Glomerular endothelial cell (primary cell): ENCODE measurements around the gene IGF1R. TPM values are rescaled to one million over a fixed set of nuclear protein-coding genes. Genes with fewer than 3 reads are reported as not detected.

Experiments used
- DNase-seq: peaks from one replicate; pipeline ENCODE4 v3.0.0-alpha.2; 2011; ENCODE audit warnings: low read depth, low spot score; ENCODE audit errors: extremely low read depth
- total RNA-seq: library from RNA; depleted of rRNA; stranded (reverse); fragments of >200 nt; gene quantifications from 2 replicates; pipeline ENCODE4 v1.2.3, GENCODE V29; 2015

IGF1R gene
- total RNA-seq, 1 donor from 2014 or later = 57.9 TPM

DNA sequence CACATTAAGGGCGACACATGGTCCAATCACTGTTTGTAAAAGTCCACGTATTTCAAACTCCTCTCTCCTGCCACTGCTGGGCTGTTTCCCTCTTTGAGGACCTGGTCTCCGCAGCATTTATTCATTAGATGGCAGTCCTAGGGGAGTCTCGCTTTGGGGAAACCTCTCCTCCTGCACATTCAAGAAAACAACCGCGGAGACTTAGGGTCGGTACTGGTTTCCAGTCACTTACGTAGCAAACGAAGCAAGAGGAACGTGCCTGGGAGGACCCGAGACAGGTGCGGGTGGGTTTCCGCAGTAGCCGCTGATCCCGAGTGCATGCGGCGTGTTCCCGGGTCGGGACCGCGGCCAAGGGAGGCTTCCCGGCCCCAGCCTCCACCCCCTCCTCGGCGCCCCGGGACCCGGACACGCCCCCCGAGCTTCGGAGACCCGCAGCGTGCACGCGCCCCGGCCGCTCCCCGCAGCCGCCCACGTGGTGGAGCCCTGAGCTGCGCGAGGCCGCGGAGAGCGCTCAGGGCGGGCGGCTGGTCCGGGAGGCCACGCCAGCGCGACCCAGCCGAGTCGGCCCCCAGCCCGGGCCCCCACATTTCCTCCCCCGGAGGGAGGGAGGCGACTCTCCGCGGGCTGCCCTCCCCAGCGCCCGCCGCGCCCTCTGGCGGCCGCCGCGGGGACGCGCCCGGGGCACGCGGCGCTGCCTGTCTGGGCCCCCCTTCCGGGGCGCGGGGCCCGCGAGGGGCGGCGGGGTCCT is 1.1 kb upstream of the IGF1R start:
- DNase-seq = no peak

DNA sequence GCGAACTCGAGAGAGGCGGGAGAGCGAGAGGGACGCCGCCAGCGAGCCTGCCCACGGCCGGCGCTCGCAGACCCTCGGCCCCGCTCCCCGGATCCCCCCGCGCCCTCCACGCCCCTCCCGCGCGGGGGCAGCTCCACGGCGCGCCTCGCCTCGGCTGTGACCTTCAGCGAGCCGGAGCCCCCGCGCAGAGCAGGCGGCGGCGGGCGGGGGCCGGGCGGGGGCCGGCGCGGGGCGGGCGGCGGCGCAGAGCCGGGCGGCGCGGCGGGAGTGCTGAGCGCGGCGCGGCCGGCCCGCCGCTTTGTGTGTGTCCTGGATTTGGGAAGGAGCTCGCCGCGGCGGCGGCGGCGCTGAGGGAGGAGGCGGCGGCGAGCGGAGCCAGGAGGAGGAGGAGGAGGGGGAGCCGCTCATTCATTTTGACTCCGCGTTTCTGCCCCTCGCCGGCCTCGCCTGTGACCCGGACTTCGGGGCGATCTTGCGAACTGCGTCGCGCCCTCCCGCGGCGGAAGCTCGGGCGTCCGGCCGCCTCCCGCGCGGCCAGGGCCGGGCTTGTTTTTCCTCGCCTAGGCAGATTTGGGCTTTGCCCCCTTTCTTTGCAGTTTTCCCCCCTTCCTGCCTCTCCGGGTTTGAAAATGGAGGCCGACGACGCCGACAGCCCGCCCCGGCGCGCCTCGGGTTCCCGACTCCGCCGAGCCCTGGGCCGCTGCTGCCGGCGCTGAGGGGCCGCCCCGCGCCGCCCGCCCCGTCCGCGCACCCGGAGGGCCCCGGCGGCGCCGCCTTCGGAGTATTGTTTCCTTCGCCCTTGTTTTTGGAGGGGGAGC is 524 bp downstream of the IGF1R start:
- DNase-seq = no peak

GRCh38 chr15:98649472-98650416 is 1.4 kb downstream of the IGF1R start:
- DNase-seq = no peak

- DNase-seq = no peak
Observed at GRCh38 chr15:98650417-98651035, 2.2 kb downstream of the IGF1R start.

DNA sequence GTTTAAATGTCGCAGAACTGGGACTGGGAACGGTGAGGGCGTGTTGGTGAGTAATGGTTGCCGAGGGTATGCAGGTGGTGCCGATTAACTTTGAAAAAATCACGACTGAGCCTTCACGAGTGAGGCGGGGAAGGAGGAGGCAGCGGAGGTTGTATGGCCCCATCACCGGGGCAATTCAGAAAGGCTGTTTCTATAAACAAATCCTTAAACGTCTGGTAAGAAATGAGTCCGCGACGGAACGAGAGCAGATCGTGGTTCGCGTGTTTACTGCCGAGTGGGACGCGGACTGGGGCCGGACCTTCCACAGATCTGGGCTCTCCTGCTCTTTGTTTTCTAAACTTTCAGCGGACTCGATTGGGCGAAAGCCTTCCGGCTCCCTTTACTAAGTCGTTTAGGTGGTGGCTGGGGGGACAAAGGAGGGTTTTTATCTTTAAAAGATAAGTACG is 2.7 kb downstream of the IGF1R start:
- no peak for DNase-seq

- no peak for DNase-seq
Observed at GRCh38 chr15:98651581-98652220, 3.4 kb downstream of the IGF1R start.

DNA sequence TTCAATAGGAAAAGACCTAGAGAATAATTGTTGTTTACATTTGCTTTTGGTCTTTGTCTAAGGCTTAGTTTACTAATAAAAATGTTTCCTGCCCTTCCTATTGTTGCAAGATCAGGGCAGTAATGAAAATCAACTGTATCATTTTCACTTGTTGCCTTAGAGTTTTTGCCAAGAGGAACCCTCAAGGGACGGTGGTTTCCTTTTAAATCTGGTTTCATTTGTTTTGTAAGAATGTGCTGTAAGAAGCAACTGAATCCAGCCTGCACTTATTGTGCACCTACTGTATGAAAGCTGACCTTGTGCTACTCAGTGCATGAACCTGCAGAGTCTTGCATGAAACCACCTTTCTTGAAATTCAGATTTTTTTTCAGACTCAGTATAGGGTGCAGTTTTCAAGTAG is 5.3 kb downstream of the IGF1R start:
- no peak for DNase-seq

GRCh38 chr15:98654790-98655360 is 6.5 kb downstream of the IGF1R start:
- no peak for DNase-seq

DNA sequence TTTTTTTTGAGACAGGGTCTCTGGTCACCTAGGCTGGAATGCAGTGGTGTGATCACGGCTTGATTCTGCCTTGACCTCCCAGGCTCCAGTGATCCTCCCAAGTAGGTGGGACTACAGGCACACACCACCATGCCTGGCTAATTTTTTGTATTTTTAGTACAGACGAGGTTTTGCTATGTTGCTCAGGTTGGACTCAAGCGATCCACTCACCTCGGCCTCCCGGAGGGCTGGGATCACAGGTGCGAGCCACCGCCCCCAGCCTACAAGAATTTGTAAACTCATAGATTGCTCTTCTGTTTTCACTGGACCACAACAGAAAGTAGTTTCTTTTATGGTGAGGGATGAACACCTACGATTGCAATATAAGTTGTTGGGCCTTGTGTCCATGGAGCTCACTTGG is 7.4 kb downstream of the IGF1R start:
- DNase-seq = no peak

DNA sequence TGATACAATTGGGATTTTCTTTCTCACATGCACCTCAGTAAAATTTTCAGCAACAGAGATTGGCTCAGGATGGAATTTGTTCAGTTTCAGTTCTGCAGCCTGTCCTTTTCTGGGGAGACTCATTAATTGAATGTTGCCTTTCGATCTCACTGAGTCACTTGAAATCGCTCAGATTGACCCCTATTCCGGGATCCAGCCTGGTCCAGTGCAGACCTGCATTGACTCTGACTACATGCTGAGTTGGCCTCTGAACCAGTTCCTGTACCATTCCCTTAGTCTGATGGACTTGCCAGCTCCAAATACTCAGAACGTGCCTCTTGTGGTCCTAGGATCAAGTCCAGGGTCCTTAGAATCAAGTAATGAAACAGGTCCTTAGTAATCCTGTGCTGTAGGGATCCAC is 9.4 kb downstream of the IGF1R start:
- no peak for DNase-seq

DNA sequence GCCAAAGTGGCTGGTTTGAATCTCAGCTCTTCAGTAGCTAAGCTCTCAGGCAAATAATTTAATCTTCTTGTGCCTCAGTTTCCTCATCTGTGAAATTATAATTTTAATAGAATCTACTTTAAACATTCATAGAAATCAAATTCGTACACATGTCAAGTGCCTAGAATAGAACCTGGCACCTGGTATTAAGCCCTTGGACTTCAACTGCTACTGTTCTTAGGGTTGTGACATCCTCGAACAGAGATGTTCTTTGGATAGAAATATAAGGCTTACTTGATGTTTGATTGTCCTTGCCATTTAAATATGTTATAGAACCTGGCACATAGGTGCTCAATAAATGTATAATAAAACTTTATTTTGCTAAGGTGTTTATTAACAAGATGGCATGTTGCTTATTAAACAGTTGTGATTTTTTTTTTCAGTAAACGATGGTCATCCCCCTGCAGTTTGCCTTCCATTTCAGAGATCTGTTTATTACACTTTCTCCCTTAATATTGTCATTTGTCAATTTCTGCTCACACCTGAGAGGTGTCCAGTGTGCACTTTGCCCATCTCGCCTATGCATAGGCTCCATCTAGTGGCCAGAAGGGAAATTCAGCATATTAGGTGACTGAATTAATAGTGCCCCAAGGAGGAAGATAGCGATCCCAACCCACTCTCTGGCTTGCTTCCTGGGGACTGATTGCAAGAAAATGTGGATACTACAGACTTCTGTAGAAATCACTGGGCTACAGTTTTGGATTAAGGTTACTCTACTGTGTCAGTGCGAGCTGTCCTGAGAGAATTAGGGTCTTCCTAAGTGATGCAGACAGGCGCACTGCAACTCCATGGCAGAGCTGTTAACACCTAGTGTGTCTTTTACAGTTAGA is 10.7 kb downstream of the IGF1R start:
- no peak for DNase-seq

DNA sequence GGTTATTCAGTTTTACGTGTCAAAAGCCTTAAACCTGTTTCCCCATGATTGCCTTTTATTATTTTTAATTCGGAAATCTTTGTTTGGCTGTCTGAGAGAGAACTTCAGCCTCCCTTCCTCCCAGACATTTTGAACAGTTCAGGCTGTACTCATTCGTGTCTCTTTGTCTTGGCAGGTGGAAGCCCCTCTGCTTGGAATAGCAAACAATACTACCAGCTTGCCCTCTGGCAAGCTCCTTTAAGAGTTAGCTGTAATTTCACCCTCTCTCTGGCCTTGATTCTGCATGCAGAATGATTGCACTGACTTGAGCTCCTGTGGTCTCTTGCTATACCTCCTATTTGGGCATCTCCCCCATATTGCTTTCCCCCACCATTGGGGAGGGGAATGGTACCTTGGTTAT is 11.7 kb downstream of the IGF1R start:
- no peak for DNase-seq

GRCh38 chr15:98663045-98663444 is 14.7 kb downstream of the IGF1R start:
- DNase-seq = no peak

DNA sequence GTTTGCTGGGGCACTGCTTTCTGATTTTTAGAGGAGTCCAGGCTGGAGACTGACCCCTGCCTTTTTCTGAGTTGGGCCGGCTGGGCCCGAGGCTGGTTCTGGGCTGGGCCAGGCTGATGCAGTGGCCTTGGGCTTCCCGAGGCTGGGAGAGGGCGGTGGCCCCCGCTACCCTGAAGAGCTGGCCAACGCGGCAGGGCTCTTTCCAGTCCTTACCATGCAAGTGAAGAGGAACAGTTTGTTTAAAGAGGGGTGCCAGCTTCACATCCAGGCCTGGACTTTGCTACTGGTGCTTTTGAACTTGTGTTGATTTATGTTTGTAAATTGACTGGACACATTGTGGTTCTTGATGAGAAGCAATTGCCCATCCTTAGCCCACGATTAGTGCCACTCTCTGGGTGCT is 15.3 kb downstream of the IGF1R start:
- DNase-seq = no peak

DNA sequence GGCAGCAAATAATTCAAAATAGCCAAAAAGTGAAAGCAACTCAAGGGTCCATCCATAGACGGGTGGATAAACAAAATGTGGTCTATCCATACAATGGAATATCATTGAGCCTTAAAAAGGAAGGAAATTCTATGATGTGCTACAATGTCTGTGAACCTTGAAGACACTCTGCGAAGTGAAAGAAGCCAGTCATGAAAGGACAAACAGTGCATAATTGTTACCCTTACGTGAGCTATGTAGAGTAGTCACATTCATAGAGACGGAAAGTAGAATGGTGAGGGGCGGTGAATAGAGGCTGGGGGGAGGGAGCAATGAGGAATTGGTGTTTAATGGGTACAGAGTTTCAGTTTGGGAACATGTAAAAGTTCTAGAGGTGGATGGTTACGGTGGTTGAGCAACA is 18.1 kb downstream of the IGF1R start:
- DNase-seq = no peak

- no peak for DNase-seq
Observed at GRCh38 chr15:98666841-98667240, 18.5 kb downstream of the IGF1R start.

- no peak for DNase-seq
Observed at GRCh38 chr15:98667521-98668179, 19.3 kb downstream of the IGF1R start.

DNA sequence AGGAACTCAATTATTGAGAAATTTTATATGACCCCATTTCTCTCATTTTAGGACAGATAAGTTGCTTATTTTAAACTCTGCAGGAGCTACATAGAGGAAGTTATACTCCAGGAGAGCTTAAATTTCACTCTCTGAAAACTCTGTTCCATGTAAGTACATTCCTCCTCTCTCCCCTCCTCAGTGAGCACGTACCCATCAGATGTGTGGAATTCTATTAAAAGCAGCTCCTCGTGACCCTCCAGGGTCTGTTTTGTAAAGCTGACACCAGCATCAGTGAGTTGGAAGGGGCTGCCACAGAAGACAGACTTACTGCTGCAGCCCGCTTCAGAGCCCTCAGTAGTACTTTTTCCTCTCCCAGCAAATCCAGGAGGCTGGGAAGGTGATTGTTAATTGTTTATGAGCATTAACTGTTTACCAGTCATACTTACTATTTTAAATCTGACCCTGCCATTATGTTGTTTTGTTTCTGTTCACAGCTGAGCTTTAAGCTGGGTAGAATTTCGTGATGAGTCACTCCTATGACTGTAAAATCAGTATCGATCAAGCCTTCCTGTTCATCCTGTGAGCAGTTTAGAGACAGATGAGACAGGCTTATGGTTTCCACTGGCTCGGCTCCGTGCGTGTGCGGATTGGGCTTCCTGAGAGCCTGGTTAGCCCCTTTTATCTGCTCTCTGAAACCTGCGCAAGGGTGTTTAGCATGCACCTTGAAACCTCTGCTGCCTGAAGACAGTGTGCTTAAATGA is 20.4 kb downstream of the IGF1R start:
- DNase-seq = no peak
